ENCODE results near the gene PSMD1.

DNA sequence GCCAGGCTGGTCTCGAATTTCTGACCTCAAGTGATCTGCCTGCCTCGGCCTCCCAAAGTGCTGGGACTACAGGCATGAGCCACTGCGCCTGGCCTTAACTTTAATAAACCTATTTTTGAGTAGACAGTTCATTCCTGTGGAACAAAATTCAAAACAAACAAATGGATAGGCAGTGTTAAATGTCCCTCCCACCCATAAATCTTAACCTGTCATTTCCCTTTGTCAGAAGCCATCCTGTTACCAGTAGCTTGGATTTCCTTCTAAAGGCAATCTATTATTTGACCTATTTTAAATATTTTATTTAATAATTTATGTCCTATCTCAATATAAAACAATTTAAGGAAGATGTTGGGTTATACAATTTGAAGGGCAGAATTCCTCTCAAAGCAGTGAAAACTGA, 25.9 kb upstream of the PSMD1 start:
- TF ChIP-seq ZNF331 (CRISPR knock-in tag; IDR thresholded peaks at IDR 0.05; ENCODE audit: low read depth) (no peak), POLR2AphosphoS5 (IDR thresholded peaks at IDR 0.05; ENCODE audit: low read depth) (no peak), CTCF (conservative IDR thresholded peaks at IDR 0.05; ENCODE audit: low read depth in 2 of 2) (no peak), EZH2 (IDR thresholded peaks at IDR 0.05; ENCODE audit: low read depth, unreplicated experiment) (no peak), EZH2phosphoT487 (IDR thresholded peaks at IDR 0.05; ENCODE audit: unreplicated experiment) (no peak), CREB1 (CRISPR knock-in tag; IDR thresholded peaks at IDR 0.05; ENCODE audit: low read depth) (no peak), REST (IDR thresholded peaks at IDR 0.05; ENCODE audit: unreplicated experiment) (no peak), STAT1 (IDR thresholded peaks at IDR 0.05; ENCODE audit: unreplicated experiment) (no peak), ZNF114 (CRISPR knock-in tag; IDR thresholded peaks at IDR 0.05) (no peak), JUNB (IDR thresholded peaks at IDR 0.05; ENCODE audit: unreplicated experiment) (no peak), ZNF462 (CRISPR knock-in tag; IDR thresholded peaks at IDR 0.05) (no peak), NANOG (IDR thresholded peaks at IDR 0.05; ENCODE audit: borderline replicate concordance) (no peak)

Data from GM23338 (cell line).